K562 (cell line): ENCODE data around the gene PGPEP1. TPM values are rescaled to one million over a fixed set of nuclear protein-coding genes. Genes with fewer than 3 reads are reported as not detected.

Experiments
- ATAC-seq: fragments of 200-7000 bp; cut with Tn5 transposase; 3 replicates; pipeline ENCODE4 v1.9.1; 2020; ENCODE audit warnings: moderate library complexity
- BruUV-seq: library from RNA; stranded (reverse); fragments of 400-500 nt; replicated peaks from 2 replicates; lab custom pipeline; 2021; lab: Mats Ljungman, UMichigan
- CTCF ChIA-PET: fragments of 300-600 bp; formaldehyde crosslinking; extraction: SDS; loops from one replicate; lab custom pipeline; 2021; ENCODE audit warnings: low intra/inter-chr PET ratio; lab: Yijun Ruan, JAX
- POLR2A ChIA-PET: fragments of 300-600, 350-650 bp; sonication (Branson Sonifier 250); formaldehyde crosslinking; extraction: SDS; loops from one replicate; lab custom pipeline; 2021; ENCODE audit warnings: antibody characterized with exemption, inconsistent platforms; lab: Yijun Ruan, JAX
- DNase-seq, 4 experiments: peaks; one replicate each; pipeline versions ENCODE4 v3.0.0 to v3.0.0-alpha.2; 2011 to 2018; ENCODE audit warnings: low spot score in 3 of 4, mixed read lengths in 3 of 4; ENCODE audit errors: extremely low read depth in 1 of 4
- FAIRE-seq: peaks from 2 replicates; lab custom pipeline; 2011; peaks lifted over from hg19 to GRCh38; lab: Jason Lieb, UNC
- H2AFZ ChIP-seq: 2 replicates; pipeline ENCODE4 v1.6.0; 2011; ENCODE audit warnings: low read depth, low read length, control low read depth, inconsistent platforms
- H3K27ac ChIP-seq: fragments of 200-600 bp; 3 replicates; pipeline ENCODE4 v1.8.0; 2011; ENCODE audit warnings: low read depth, mild to moderate bottlenecking, control low read depth, inconsistent platforms, low read length, moderate library complexity, mixed read lengths; ENCODE audit errors: extremely low read depth
- H3K27me3 ChIP-seq, 2 experiments: fragments of 300-600 bp in 1 of 2; 2 replicates in 1 of 2; 3 replicates in 1 of 2; pipeline versions ENCODE4 v1.6.0 to v1.8.0; 2011; ENCODE audit warnings: inconsistent platforms in 2 of 2, low read length in 2 of 2, mild to moderate bottlenecking in 1 of 2, mixed read lengths in 1 of 2, moderate library complexity in 1 of 2; ENCODE audit not compliant: control insufficient read depth in 2 of 2, insufficient read depth in 2 of 2
- H3K36me3 ChIP-seq: fragments of 300-600 bp; 3 replicates; pipeline ENCODE4 v1.8.0; 2011; ENCODE audit warnings: mild to moderate bottlenecking, low read length, inconsistent platforms; ENCODE audit not compliant: control insufficient read depth, insufficient read depth
- H3K4me1 ChIP-seq, 2 experiments: fragments of 200-600 bp in 1 of 2; replicated peaks in 1 of 2; 2 replicates in 1 of 2; 3 replicates in 1 of 2; pipeline versions ENCODE4 v1.5.1 to v1.8.0; 2011; ENCODE audit warnings: inconsistent platforms in 2 of 2, low read length in 2 of 2, mild to moderate bottlenecking in 1 of 2, mixed read lengths in 1 of 2, moderate library complexity in 1 of 2; ENCODE audit not compliant: control insufficient read depth in 2 of 2, insufficient read depth in 2 of 2
- H3K4me2 ChIP-seq: 2 replicates; pipeline ENCODE4 v1.6.1; 2011; ENCODE audit warnings: low read length, control low read depth, inconsistent platforms, mixed read lengths; ENCODE audit not compliant: insufficient read depth
- H3K4me3 ChIP-seq: fragments of 200-600 bp; sonication (generic), shearing (Covaris generic); 2 replicates; pipeline ENCODE4 v1.5.1; 2016; ENCODE audit warnings: control low read depth, inconsistent platforms
- H3K79me2 ChIP-seq: fragments of 200-600 bp; 3 replicates; pipeline ENCODE4 v1.8.0; 2011; ENCODE audit warnings: low read length, inconsistent platforms; ENCODE audit not compliant: control insufficient read depth, insufficient read depth
- H3K9ac ChIP-seq, 2 experiments: 2 replicates each; pipeline versions ENCODE4 v1.6.0 to v1.6.1; 2011; ENCODE audit warnings: low read depth in 2 of 2, low read length in 2 of 2, control low read depth in 1 of 2, inconsistent platforms in 1 of 2, mild to moderate bottlenecking in 1 of 2, mixed read lengths in 1 of 2; ENCODE audit not compliant: insufficient read depth in 1 of 2
- H3K9me1 ChIP-seq: one replicate; pipeline ENCODE4 v1.6.0; 2011; ENCODE audit warnings: inconsistent platforms, mild to moderate bottlenecking, low read length, moderate library complexity; ENCODE audit not compliant: control insufficient read depth, insufficient read depth
- H3K9me3 ChIP-seq: replicated peaks from 2 replicates; pipeline ENCODE4 v1.5.1; 2011; ENCODE audit warnings: low read depth, low read length, inconsistent platforms; ENCODE audit not compliant: control insufficient read depth, insufficient read depth
- H4K20me1 ChIP-seq: replicated peaks from 2 replicates; pipeline ENCODE4 v1.6.1; 2011; ENCODE audit warnings: low read length, inconsistent platforms, mixed read lengths; ENCODE audit not compliant: control insufficient read depth, insufficient read depth
- ADNP ChIP-seq: fragments of 200-800 bp; sonication (Bioruptor generic); IDR thresholded peaks from 2 replicates; pipeline ENCODE4 v1.6.1; 2016; ENCODE audit warnings: missing genetic modification characterization, missing compliant biosample characterization
- ARHGAP35 ChIP-seq: fragments of 450-650 bp; IDR thresholded peaks from 2 replicates; pipeline ENCODE4 v1.6.1; 2018; ENCODE audit not compliant: partially characterized antibody
- BMI1 ChIP-seq: fragments of 150-350 bp; IDR thresholded peaks from 2 replicates; pipeline ENCODE4 v1.6.1; 2014; ENCODE audit warnings: low read length
- CAMTA2 ChIP-seq: fragments of 250-450 bp; sonication (Bioruptor Pico); conservative IDR thresholded peaks from 2 replicates; pipeline ENCODE4 v1.5.1; 2022
- CHD2 ChIP-seq: IDR thresholded peaks from 2 replicates; pipeline ENCODE4 v1.6.1; 2011; ENCODE audit warnings: low read depth, low read length
- LCOR ChIP-seq: sonication (generic); formaldehyde crosslinking; IDR thresholded peaks from 2 replicates; pipeline ENCODE4 v1.8.0; 2022; ENCODE audit warnings: mild to moderate bottlenecking, missing genetic modification reagents
- MTA2 ChIP-seq: fragments of 450-650 bp; IDR thresholded peaks from 2 replicates; pipeline ENCODE4 v1.6.1; 2016; ENCODE audit warnings: low read depth
- RNF219 ChIP-seq: fragments of 250-450 bp; sonication (Bioruptor Pico); IDR thresholded peaks from 2 replicates; pipeline ENCODE4 v1.5.0; 2022; ENCODE audit warnings: mild to moderate bottlenecking
- ZBTB9 ChIP-seq: fragments of 450-650 bp; formaldehyde crosslinking; IDR thresholded peaks from 2 replicates; pipeline ENCODE4 v1.4.0; 2020; ENCODE audit warnings: mild to moderate bottlenecking, moderate library complexity
- ZNF280A ChIP-seq: fragments of 450-650 bp; IDR thresholded peaks from 2 replicates; pipeline ENCODE4 v1.6.1; 2018; ENCODE audit warnings: mild to moderate bottlenecking, low read depth; ENCODE audit not compliant: partially characterized antibody
- WGBS: fragments of 100-300 bp; shearing (Covaris generic); methylation state at CpG from one replicate; pipeline ENCODE4 v1.1.6; 2016; ENCODE audit warnings: low coverage, mixed read lengths; ENCODE audit not compliant: insufficient coverage; ENCODE audit errors: missing lambda C conversion rate; 5-methylcytosine and 5-hydroxymethylcytosine counted together
- in situ Hi-C: fragments of 300-500 bp; cut with MboI; formaldehyde crosslinking; loops from 4 replicates; pipeline ENCODE4 v1.15.0; 2018; ENCODE audit warnings: inconsistent platforms, mixed read lengths
- intact Hi-C: fragments of 100-400 bp; cut with micrococcal nuclease; formaldehyde crosslinking; loops from 2 replicates; pipeline ENCODE4 v1.14.2; 2022
- polyA plus RNA-seq, 8 experiments: library from polyadenylated mRNA; depleted of rRNA in 4 of 8; stranded (reverse) in 5 of 8; unstranded in 3 of 8; fragments of >200 nt; fragmentation: Nextera tagmentation in 2 of 8; fragmentation: Illumina TruSeq in 1 of 8; extraction: Ambion mirVana in 2 of 8; extraction: Trizol in 1 of 8; gene quantifications; 2 replicates each; pipeline versions ENCODE4 v1.2.1 to v1.2.3, GENCODE V29; 2011 to 2014; ENCODE audit warnings: inconsistent platforms in 1 of 8, missing spikeins in 1 of 8
- total RNA-seq, 7 experiments: library from RNA; depleted of rRNA in 6 of 7; stranded (reverse); fragments of >200 nt in 6 of 7; fragmentation: Illumina TruSeq in 2 of 7; extraction: Trizol in 2 of 7; gene quantifications; 2 replicates each; pipeline versions ENCODE4 v1.2.1 to v1.2.3, GENCODE V29; 2011 to 2021; ENCODE audit warnings: low replicate concordance in 1 of 7
- TF ChIP-seq, protein P1 (sequence below), 2 experiments: IDR thresholded peaks; 2 replicates each; pipeline ENCODE4 v1.6.1; 2012; ENCODE audit warnings: improper control_type of control experiment in 2 of 2, low read depth in 2 of 2, low read length in 2 of 2, borderline replicate concordance in 1 of 2
- TF ChIP-seq, protein P2 (sequence below): fragments of 450-650 bp; IDR thresholded peaks from 2 replicates; pipeline ENCODE4 v1.6.1; 2016; ENCODE audit warnings: missing biosample characterization, missing genetic modification characterization

PGPEP1 gene
- total and polyA plus RNA-seq, 9 of the 15 experiments (the other 6 are each of a cell fraction or from before 2014, with no cell fraction given), result 10.0 to 69.6 (median 33.5) TPM

DNA sequence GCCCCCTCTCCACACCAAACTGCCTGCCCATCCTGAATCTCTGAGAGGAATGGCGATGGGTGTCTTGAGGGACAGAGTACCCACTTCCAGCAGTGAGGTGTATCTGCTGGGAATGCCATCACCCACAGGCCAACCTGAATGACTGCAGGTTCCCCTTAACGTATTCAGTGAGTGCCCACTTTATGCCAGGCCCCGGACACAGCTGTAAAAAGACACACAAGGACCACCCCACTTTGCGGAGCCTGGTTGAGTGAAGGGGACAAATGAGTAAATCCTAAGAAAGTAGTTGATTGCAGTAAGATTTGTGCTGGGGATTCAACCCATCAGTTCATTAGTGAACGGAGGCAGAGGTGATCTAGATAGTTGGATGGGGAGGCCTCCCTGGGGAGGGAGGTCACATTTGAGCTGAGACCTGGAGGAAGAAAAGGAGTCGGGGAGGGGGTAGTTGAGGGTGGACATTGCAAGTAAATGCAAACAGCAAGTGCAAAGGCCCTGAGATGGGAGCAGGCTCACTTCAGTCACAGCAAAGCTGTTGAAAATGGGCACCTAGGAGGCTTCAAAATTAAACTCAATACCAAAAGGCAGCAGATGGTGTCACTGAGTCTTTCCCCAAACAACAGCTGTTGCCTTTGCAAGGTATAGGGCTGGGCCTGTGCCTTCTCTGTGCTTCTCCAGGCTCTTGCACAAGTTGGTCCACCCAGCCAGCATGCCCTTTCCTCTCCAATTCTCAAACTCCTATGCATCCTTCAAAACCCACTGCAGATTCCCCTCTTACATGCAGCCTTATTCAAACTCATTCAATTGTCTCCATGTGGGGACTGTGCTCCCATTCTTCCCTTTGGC lies 49.9 kb downstream of the PGPEP1 start:
- no TSS peak for BruUV-seq
- H3K9me3 ChIP-seq, result no peaks in the 10 kb centered on the region
- intact Hi-C loops, result no loop called here
- TF ChIP-seq ZNF280A (no peak), MTA2 (no peak), ZBTB9 (CRISPR knock-in tag) (no peak), RNF219 (CRISPR knock-in tag) (peak; percentile 77), ARHGAP35 (no peak), ADNP (tag) (no peak), LCOR (no peak; the same call in 1 of the 2 replicates), CAMTA2 (CRISPR knock-in tag) (no peak), CHD2 (no peak), BMI1 (no peak)
- TF ChIP-seq, protein P1, sequence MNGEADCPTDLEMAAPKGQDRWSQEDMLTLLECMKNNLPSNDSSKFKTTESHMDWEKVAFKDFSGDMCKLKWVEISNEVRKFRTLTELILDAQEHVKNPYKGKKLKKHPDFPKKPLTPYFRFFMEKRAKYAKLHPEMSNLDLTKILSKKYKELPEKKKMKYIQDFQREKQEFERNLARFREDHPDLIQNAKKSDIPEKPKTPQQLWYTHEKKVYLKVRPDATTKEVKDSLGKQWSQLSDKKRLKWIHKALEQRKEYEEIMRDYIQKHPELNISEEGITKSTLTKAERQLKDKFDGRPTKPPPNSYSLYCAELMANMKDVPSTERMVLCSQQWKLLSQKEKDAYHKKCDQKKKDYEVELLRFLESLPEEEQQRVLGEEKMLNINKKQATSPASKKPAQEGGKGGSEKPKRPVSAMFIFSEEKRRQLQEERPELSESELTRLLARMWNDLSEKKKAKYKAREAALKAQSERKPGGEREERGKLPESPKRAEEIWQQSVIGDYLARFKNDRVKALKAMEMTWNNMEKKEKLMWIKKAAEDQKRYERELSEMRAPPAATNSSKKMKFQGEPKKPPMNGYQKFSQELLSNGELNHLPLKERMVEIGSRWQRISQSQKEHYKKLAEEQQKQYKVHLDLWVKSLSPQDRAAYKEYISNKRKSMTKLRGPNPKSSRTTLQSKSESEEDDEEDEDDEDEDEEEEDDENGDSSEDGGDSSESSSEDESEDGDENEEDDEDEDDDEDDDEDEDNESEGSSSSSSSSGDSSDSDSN (IDR thresholded peaks at IDR 0.05; ENCODE audit: borderline replicate concordance in 1 of 2, low read depth in 2 of 2, low read length in 2 of 2), result peak in 1 of 2 experiments; percentile 29; a peak in 1 of 4 replicates
- TF ChIP-seq, protein P2, sequence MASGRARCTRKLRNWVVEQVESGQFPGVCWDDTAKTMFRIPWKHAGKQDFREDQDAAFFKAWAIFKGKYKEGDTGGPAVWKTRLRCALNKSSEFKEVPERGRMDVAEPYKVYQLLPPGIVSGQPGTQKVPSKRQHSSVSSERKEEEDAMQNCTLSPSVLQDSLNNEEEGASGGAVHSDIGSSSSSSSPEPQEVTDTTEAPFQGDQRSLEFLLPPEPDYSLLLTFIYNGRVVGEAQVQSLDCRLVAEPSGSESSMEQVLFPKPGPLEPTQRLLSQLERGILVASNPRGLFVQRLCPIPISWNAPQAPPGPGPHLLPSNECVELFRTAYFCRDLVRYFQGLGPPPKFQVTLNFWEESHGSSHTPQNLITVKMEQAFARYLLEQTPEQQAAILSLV (tag), result no peak

More for the DNA sequence above, 49.9 kb downstream of the PGPEP1 start:
- DNase-seq, result no peak
- H2AFZ ChIP-seq, result no peak overlapping the region
- H3K4me1 ChIP-seq, result peaks cover 8 to 41% of the 10 kb centered on the region in 2 experiments
- H3K4me3 ChIP-seq, result no peak overlapping the region
- no peaks in the 10 kb centered on the region for H3K27me3 ChIP-seq
- peaks cover 19% of the 10 kb centered on the region for H4K20me1 ChIP-seq
- WGBS, result 76% methylated on average over 6 of the region's 6 CpGs
- ATAC-seq, result peak; percentile 19
- H3K27ac ChIP-seq, result no peak overlapping the region
- no peak for FAIRE-seq
- H3K36me3 ChIP-seq, result peaks cover 32% of the 10 kb centered on the region; the same call in 2 of the 3 replicates
- H3K79me2 ChIP-seq, result peaks cover 32% of the 10 kb centered on the region
- in situ Hi-C loops, result no loop called here
- H3K4me2 ChIP-seq, result no peak overlapping the region
- CTCF ChIA-PET, result no interaction called here
- POLR2A ChIA-PET, result interaction anchor here (0.6 to 8.1 kb wide), 21 partner anchors 7 to 238 kb away, joined by 3 to 244 read pairs (median 4); partner anchors contain the start of genes IQCN, JUND, LRRC25 and PIK3R2
- H3K9me1 ChIP-seq, result no peaks in the 10 kb centered on the region
- peak overlapping the region in 1 of 2 experiments; percentile 0; a peak in 1 of 4 replicates for H3K9ac ChIP-seq
